AG04449 (cell line): ENCODE measurements around the gene KRT38.
A peak's percentile ranks its signal among the peaks of the same experiment; 100 is the strongest.

Source experiments
- CTCF ChIA-PET: fragments of 350-600 bp; formaldehyde crosslinking; extraction: SDS; loops from one replicate; lab custom pipeline; 2021; ENCODE audit warnings: antibody characterized with exemption; lab: Yijun Ruan, JAX
- POLR2A ChIA-PET: fragments of 400-600, 350-600 bp; formaldehyde crosslinking; extraction: SDS; loops from one replicate; lab custom pipeline; 2020; ENCODE audit warnings: antibody characterized with exemption, inconsistent platforms; lab: Yijun Ruan, JAX
- DNase-seq: peaks from one replicate; pipeline ENCODE4 v3.0.0-alpha.2; 2010; ENCODE audit warnings: low read depth, low spot score
- H3K4me3 ChIP-seq: 2 replicates; pipeline ENCODE4 v1.5.1; 2011; ENCODE audit warnings: low read depth, mild to moderate bottlenecking, control low read depth, low read length
- CTCF ChIP-seq: IDR thresholded peaks from one replicate; pipeline ENCODE4 v1.5.1; 2011; ENCODE audit warnings: mild to moderate bottlenecking, moderate library complexity, low read length, control low read depth, inconsistent platforms; ENCODE audit not compliant: insufficient read depth; ENCODE audit errors: missing control alignments

KRT38 gene

GRCh38 chr17:41407226-41407625 lies 33.6 kb downstream of the KRT38 start:
- POLR2A ChIA-PET = no interaction called here
- DNase-seq = no peak
- no peak overlapping the region for H3K4me3 ChIP-seq
- CTCF ChIA-PET = interaction anchor here (1.2 to 1.4 kb wide), 2 partner anchors 25 to 85 kb away, joined by 4 read pairs; partner anchors contain the start of gene KRT34
- TF ChIP-seq CTCF = no peak

- CTCF ChIA-PET = interaction anchor here (1.3 to 3.5 kb wide), 3 partner anchors 10 to 143 kb away, joined by 3 to 26 read pairs (median 10); no protein-coding TSS in a partner anchor
- no peak for DNase-seq
- no peak overlapping the region for H3K4me3 ChIP-seq
- POLR2A ChIA-PET = no interaction called here
- peak; percentile 5 for TF ChIP-seq CTCF
Measured at GRCh38 chr17:41406205-41406604, 34.6 kb downstream of the KRT38 start.

GRCh38 chr17:41404024-41404671 lies 36.6 kb downstream of the KRT38 start:
- ChIA-PET CTCF (interaction anchor here (0.7 to 3.5 kb wide), 16 partner anchors 9 to 548 kb away, joined by 3 to 26 read pairs (median 5); partner anchors contain the start of gene KRT34), POLR2A (interaction anchor here (1.0 to 1.9 kb wide), 5 partner anchors 9 to 36 kb away, joined by 3 to 9 read pairs (median 4); partner anchors contain the start of gene KRT34)
- DNase-seq = peak; percentile 80
- TF ChIP-seq CTCF = no peak
- H3K4me3 ChIP-seq = no peak overlapping the region

GRCh38 chr17:41403404-41404023 lies 37.3 kb downstream of the KRT38 start:
- CTCF ChIA-PET = interaction anchor here (0.7 to 3.5 kb wide), 13 partner anchors 10 to 547 kb away, joined by 3 to 26 read pairs (median 5); partner anchors contain the start of gene KRT34
- H3K4me3 ChIP-seq = no peak overlapping the region
- no peak for TF ChIP-seq CTCF
- POLR2A ChIA-PET = interaction anchor here (1.0 to 1.9 kb wide), 4 partner anchors 10 to 36 kb away, joined by 4 to 9 read pairs (median 4); partner anchors contain the start of gene KRT34
- no peak for DNase-seq

GRCh38 chr17:41402161-41402560 lies 38.6 kb downstream of the KRT38 start:
- H3K4me3 ChIP-seq = no peak overlapping the region
- DNase-seq = no peak
- no peak for TF ChIP-seq CTCF
- ChIA-PET POLR2A (no interaction called here), CTCF (interaction anchor here (1.4 kb wide), 2 partner anchors 10 to 261 kb away, joined by 3 read pairs; no protein-coding TSS in a partner anchor)
